CD4-positive, alpha-beta T cell treated with Interleukin-10 for 1 hour (primary cell): ENCODE results near the gene TRMT2A.
"Not testable (repeated sequence)": the region's sequence is repeated elsewhere in the genome, so short reads cannot be mapped to it uniquely, and the experiment has no call there.

Experiments used
- DNase-seq: peaks from one replicate; pipeline ENCODE4 v3.0.0-alpha.2; 2020

TRMT2A gene, protein sequence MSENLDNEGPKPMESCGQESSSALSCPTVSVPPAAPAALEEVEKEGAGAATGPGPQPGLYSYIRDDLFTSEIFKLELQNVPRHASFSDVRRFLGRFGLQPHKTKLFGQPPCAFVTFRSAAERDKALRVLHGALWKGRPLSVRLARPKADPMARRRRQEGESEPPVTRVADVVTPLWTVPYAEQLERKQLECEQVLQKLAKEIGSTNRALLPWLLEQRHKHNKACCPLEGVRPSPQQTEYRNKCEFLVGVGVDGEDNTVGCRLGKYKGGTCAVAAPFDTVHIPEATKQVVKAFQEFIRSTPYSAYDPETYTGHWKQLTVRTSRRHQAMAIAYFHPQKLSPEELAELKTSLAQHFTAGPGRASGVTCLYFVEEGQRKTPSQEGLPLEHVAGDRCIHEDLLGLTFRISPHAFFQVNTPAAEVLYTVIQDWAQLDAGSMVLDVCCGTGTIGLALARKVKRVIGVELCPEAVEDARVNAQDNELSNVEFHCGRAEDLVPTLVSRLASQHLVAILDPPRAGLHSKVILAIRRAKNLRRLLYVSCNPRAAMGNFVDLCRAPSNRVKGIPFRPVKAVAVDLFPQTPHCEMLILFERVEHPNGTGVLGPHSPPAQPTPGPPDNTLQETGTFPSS

DNA sequence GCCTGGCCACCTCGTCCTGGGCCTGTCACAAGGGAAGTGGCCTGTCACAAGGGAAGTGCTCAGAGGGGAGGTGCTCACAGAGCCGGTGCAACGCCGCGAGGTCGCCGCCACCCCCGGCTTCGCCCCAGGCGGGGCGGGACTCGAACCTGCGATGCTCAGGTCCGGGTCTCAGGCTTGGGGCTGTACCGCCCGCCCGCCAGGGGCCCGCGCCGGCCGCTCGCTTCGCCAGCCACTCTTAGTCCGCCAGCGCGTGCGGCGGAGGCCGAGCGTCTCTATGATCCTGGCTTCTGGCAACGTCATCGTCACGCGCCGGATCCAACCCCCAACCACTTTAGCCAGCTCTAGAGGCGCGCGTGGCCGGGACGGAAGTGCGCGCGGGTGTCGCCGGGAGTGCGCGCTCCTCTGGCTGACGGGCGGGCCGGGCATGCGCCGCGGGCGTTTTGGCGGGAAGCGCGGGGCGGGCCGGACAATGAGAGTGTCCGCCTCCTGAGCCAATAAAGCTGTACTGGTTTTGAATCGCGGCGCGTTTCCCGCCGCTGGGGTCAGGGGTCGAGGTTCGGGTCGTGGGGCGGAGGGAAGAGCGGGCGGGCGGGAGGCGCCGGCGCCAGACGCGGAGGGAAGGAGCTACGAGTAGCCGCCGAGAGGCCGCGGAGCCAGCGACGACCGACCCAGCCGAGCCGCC is at the start of gene TRMT2A:
TRMT2A (minus strand) TSS at position 276 of the 682 bp plus-strand sequence. CDS start 320 bp downstream, outside the sequence.
- peak; percentile 98 for DNase-seq

DNA sequence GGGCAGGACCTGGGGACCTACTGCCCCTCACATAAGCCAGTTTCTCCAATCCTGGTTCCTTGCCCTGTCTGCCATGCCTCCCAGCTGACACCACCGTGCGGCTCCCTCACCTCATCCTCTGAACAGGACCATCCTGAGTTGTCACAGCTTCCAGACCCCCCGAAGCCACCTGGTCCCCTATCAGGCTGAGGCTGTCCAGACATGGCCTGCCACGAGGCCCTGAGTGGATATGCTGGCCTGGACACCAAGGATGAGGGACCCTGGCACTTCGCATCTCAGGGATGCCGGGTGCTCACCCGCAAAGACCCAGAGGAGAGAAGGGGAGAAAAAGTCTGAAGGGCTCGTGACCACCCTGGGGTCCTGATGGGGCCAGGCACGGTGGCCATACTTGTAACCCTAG is 49.7 kb upstream of the TRMT2A start:
- no peak for DNase-seq

DNA sequence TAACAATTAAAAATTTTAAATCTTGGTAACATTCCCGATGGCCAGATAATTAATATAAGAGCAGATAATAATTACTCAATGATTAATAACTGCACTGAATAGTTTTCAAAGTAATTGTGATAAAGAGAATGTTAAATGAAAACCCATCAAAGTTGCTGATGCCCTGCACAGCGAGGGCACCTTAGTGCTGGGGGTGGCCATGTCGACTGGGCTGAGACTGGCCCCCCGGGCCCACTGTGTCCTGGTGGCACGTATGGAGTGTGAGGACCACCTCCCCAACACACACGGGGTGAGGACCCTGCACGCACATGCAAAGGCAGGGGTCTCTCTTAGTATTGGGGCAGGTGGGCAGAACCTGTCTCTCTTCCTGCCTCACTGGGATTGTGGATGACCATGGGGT is 48.9 kb upstream of the TRMT2A start:
- DNase-seq, result no peak

DNA sequence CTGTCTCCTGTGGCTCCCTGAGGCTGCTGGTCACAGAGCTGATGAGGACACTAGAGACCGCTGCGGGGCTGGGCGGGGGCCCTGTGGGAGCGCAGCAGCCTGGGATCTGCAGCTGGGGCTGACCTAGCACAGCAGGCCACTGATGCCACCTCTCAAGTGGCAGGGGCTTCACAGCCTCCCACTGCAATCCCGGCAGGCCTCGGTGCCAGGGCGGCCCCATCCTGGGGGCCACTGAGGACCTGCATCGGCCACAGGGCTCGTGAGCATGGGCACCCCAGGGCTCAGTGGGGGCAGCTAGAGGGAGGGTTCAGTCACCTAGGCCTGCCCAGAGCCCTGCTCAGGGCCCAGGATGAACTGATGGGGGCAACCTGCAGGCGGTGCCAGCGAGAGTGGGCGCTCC is 48.4 kb upstream of the TRMT2A start:
- no peak for DNase-seq

DNA sequence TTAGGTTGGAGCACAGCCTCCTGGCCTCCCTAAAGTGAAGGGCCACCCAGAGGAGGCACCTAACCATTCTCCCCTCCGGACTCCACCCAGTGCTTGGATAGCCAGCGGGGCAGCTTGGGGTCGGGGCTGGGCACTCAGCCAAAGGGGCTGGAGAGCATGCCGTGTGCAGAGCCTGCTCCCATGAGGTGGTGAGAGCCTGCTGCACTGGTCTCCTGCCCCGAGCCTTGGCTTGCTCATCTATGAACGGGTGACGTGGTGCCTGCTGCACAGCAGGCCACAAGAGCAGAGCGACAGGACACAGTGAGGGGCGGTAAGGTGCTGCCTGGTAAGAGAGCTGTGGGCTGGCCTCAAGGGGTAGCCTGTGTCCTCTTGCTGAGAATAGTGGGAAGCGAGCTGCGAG is 47.8 kb upstream of the TRMT2A start:
- no peak for DNase-seq

DNA sequence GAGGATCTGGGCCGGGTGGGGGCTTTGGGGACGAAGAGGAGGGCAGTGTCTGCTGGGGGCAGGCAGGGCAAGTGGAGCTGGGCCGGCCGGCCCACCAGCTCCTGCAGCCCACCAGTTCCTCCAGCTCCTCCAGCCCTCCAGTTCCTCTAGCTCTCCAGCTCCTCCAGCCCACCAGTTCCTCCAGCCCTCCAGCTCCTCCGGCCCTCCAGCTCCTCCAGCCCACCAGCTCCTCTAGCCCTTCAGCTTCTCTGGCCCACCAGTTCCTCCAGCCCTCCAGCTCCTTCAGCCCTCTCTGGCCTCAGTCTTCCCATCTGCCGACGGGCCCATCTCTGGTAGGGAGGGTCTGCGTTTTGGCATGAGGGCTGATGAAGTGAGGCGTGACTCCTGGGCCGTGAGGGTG is 43.0 kb upstream of the TRMT2A start:
- DNase-seq, result no peak

DNA sequence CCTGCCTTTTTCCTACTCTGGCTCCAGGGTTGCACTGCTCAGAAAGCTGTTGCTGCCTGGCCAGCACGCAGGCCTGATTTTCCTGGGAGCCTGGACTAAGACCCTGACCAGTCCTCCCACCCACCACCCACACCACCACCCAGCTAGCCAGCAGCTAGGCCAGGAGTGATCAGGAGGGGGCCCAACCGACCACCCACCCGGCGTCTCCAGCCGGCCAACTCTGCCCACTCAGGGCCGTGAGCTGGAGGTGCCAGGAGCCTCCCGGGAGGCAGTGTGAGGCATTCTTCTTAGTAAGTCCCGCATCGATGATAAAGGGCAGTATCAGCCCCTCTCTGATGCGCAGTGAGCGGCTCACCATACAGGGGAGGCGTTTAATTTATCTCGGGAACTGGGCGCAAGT is 42.5 kb upstream of the TRMT2A start:
- DNase-seq, result not testable (repeated sequence)

DNA sequence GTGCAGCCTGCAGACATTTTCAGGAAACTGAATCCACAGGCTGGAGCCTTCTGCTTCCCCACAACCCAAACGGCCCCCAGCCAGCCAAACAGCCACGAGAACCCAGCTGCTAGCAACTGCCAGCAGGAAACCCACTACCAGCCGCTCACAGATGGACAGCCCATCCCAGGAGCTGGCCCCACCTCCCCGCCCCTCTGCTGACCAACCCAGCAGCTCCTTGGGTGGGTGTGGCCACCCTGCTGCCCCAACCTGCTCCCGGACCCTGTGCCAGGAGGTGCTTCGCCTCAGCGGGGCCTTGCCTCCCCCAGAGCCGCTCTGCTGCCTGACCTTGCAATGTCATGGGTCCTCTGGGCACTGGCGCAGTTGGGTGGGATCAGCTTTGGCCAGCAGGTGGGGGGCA is 42.0 kb upstream of the TRMT2A start:
- no peak for DNase-seq

DNA sequence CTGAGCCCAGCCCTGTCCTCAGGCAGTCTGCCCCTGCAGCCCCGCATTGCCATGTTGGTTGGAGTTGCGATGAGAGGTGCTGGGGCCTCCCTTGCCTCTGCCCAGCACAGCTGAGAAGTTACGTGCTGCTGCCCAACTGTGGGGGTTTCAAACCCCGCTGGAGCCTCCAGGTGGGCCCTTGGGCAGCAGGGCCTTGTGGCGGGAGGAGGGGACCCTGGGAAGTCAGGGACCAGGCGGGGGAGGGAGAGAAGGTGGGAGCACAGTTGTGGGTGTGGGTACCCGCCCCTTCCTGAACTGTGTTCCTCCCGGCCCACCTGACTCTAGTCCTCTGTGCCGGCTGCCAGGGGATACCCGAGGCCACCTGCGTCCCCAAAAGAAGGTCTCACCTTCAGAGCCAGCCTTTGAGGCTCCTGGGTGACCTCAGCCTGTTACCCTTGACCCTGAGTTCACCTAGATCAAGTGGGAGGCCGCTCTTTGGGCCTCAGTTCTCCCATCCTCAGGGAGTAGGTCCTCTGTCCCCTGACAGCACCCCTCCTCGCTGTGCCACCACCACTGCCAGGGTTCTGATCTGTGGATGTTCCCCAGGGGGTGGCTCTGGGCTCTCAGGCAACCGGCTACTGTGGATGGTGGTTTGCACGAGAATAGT is 41.5 kb upstream of the TRMT2A start:
- no peak for DNase-seq

DNA sequence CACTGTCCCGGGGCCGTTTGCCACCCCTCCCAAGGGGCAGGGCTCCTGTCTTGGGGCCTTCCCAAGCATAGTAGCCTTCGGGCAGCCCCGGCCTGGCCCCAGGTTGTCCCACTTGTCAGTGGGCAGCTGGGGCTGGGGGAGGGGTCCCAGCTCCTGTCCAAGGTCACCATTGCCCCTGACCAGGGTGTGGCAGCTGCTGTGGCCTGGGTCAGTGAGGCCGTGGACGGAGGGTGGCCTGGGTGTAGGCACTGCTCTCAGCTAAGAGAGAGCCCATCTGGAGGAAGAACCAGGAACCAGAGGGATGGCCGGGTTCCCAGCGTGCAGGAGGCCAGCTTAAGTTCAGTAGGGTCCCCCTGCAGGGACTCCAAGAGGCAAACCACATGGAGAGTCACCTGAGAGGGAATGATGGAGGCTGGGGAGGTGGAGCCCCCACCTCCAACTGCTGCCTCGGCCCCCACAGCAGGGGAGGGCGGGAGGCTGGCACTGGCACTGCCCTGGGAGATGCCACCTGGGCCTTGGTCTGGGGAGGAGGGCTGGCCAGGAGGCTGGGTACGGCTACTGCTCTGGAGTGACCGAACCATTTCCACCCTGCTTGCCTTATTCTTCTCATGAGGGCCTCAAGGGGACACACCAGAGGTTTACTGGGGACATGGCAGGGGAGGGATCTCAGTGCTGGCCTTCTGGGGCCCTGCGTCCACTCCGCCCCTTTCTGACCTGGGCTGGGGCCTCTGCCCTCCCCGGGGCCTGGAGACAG is 40.6 kb upstream of the TRMT2A start:
- DNase-seq, result no peak

DNA sequence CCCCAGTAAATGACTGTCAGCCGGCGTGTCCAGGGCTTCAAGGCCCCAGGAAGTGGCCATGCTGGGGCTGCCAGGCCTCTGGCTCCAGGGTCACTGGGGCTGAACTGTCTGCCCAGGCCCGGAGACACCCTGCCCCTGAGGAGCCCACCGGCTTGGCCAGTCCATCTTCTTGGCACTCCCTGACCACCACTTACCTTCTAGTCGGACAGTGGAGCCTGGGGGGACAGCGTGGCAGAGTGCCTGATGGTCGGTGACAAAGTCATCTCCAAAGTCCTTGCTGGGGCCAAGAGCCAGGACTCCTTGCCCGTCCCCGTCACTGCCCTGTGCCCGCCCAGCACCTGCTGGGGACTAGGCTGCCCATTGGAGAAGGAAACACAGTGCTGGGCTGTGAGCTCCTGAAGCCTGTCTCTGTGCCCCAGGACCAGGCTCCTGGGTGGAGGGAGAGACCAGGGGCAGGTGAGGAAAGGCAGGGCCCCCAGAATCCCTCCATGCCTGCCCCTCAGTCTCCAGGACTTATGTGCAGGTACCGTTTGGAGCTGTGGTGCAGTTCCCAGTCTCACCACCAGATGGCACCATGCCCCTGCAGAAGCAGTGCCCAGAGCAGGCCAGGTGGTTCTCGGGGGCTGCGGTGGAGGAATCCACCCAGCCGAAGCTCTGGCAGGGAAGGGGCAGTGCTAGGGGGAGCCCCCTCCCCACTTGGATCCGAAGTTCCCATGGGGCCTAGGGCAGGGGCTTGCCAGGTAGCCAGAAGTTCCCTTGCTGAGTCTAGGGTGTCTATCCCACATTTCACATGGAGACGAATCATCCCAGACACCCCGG is 39.8 kb upstream of the TRMT2A start:
- peak; percentile 88 for DNase-seq

DNA sequence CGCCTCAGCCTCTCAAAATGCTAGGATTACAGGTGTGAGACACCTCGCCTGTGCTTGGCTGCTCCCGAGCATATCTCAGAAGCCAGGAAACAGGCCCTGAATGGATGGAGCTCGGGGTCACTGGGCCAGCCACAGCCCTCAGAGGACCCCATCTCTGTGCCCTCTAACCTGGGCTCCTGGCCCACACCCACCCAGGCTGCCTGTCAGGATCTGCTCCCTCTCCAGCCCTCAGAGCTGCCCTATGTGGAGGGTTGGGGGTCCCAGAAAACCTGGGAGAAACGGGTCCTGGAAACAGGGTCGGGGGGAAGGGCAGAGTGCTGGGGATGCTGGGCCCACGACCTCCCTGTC is 39.0 kb upstream of the TRMT2A start:
- DNase-seq, result no peak

DNA sequence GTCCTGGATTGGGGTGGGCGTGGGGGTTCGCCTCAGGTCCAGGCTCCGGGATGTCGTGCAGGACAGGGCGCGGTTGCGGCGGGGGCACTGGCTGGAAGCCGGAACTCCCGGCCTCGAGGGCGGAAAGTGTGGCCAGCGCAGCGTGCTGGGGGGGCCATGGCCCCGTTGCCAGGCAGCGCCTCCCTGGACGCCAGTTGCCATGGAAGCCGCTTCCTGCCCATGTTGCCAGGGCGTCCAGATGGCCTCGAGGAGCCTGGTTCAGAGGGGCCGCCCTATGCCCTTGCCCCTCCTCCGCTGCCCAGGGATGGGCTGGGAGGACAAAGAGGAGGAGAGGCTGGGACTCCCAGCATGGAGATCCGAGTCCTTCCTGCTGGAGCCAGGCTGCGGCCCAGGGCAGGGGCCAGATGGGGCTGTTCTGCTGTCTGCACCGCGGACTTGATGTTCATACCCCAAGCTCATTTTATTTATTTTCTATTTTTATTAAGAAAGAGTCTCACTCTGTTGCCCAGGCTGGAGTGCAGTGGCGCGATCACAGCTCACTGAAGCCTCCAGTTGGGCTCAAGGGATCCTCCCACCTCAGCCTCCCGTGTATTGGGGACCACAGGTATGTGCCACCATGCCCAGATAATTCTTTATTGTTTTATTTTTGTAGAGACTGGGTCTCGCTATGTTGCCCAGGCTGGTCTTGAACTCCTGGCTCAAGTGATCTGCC is 38.5 kb upstream of the TRMT2A start:
- DNase-seq, result no peak

DNA sequence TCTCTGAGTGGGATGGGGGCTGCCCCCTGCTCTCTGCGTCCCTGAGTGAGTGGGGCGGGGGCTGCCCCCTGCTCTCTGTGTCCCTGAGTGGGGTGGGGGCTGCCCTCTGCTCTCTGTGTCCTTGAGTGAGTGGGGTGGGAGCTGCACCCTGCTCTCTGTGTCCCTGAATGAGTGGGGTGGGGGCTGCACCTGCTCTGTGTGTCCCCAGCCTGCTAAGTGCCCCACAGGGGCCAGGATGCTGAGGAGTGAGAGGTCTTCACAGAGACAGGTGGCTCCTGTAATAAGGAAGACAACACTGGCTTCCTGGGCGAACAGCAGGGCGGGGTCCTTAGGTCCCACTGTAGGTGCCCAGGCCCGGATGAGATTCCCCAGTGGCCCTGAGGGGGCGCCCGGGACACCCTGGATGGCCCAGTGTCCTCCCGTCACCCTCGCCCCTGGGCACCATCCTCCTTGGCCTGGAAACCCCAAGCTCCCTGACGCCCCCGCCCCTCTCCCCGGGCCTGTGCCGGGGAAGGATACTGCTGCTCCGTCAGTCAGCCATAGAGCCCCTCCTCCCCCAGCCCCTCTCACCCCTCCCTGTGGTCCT is 37.7 kb upstream of the TRMT2A start:
- no peak for DNase-seq

DNA sequence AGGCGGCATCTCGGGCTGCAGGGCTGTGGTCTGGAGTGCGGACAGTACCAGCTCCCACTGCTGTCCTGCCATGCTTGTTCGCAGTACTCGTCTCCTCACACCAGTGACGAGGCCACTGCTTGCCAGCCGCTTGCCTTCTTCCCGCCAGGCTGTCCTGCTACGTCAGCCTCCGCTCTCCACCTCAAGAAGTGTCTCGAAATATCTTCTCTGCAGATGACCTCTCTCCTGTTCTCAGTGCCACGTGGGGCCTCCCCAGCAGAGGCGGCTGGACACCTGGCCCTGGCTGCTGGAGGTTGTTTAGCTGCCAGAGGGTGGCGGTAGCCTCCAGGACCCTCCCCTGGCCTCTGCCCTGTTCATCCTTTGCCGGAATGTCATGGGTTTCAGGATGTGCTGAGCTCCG is 36.9 kb upstream of the TRMT2A start:
- DNase-seq, result no peak

DNA sequence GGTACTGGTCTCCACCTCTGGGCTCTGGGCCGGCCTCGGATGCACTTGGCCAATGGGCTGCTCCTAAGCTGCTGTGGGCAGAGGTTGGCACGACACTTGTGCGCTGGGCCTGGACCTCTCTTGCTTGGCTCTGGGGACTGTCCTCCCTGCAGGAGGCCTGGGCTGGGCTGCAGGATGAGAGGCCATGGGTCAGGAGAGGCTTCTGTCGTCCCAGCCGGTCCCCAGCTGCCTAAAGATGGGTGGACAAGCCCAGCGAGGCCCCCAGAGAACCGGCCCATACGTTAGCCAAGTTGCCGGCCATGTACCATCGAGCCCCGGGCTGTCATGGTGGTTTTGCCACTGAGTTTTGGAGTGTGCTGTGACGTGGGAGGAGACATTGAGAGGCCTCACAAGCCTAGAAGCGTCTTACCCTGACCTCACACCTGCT is 35.5 kb upstream of the TRMT2A start:
- DNase-seq, result no peak

DNA sequence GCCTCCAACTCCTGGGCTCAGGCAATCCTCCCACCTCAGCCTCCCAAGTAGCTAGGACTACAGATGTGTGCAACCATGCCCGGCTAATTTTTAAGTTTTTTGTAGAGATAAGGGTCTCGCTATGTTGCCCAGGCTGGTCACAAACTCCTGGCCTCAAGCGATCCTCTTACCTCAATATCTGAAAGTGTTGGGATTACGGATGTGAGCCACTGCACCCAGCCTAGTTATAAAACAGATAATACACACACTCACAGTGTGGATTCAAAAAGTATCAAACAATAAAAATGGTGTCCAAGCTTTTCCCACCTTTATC is 34.2 kb upstream of the TRMT2A start:
- no peak for DNase-seq

DNA sequence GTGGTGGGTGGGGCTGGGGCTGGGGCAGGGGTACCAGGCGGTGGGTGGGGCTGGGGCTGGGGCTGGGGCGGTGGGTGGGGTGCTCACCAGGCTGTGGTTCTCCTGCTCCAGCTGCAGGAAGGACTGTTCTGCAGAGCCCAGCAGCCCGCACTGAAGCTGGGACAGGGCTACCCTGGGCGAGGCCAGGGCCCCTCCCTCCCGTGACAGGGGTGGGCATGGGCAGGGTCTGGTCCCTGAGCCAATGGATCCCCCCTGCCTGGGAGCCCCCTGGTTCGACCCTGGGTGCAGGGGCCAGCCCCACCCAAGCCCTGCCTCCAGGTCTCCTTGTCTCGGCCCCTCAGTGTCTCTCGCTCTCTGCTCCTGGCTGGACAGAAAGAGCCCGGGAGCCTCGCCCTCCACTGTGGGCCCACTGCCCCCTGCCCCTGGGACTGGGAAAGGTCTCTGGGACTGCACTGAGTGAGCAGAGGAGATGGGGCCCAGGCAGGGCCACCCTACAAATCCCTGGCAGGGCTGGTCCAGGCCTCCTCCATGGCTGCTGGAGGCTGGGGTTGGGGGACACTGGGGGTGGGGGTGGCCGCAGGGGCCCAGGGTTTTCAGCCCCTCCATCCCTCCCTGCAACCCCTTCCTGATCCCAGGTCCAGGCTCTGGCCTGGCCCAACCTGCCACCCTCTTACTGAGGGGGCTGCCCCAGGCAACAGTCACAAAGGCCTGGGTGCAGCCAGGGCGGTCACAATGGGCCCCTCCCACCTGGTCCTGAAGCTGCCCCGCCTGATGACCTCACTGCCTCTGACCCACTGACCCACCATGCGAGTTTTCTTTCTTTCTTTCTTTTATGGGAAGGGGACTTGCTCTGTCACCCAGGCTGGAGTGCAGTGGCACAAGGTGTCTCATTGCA is 33.6 kb upstream of the TRMT2A start, which contains the start of gene CCDC188:
CCDC188 (minus strand) TSS at position 675 of the 895 bp plus-strand sequence; CDS start at position 606, 69 bp downstream.
- DNase-seq, result no peak
